HG03175 (cell line): Measurements from ENCODE around the gene MAD2L1BP.
A peak's percentile ranks its signal among the peaks of the same experiment; 100 is the strongest.

Experiments used
- ATAC-seq: cut with Tn5 transposase; IDR thresholded peaks from one replicate; pipeline ENCODE4 v1.9.1; 2021; ENCODE audit warnings: mild to moderate bottlenecking, moderate library complexity; ENCODE audit not compliant: unreplicated experiment

The MAD2L1BP gene

DNA sequence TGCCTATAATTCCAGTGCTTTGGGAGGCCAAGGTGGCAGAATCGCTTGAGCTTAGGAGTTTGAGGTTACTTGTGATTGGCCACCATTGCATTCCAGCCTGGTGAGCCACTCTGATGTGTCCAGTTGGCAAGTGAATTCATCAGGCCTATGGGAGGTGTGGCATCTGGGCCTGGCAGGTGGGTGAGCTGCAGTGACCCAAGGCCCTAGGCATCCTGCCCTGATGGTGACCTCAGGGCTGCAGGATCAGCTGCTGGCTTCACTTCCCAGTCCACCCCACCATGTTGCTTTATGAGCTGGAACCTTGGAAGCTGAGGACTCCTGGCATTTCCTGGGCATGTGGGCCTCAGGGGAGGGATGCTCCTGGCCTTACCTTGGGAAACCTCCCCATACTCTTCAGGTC lies 29.7 kb downstream of the MAD2L1BP start:
- no peak for ATAC-seq

DNA sequence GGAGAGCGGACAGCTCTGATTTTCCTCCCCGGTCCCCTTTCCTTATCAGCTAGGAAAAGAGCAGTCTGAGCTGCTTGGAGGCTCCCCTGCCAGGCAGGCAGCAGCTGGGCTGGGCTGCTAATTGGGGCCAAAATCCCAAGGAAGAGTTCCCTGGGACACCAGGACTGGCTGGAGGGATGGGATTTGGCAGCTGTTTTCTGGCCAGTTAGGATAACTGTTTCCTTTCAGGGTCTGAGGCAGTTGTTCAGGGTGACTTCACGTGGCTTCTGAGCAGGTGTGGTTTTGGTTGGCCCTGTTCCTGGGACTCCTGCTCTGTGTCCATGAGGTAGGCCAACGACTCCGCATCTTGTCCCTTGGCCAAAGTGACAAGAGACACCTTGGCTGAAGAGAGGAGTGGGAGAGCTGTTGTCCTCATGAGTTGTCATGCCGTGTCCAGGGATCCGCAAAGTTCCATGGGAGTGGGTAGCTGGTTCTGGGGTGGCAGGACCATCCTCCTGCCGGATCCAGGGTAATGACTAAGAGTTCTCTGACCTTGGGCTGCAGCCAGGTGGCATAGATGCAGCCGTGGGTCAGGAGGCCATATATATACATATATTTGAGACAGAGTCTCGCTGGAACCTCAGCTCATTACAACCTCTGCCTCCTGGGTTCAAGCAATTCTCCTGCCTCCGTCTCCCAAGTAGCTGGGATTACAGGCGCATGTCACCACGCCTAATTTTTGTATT lies 30.7 kb downstream of the MAD2L1BP start:
- ATAC-seq, result no peak

DNA sequence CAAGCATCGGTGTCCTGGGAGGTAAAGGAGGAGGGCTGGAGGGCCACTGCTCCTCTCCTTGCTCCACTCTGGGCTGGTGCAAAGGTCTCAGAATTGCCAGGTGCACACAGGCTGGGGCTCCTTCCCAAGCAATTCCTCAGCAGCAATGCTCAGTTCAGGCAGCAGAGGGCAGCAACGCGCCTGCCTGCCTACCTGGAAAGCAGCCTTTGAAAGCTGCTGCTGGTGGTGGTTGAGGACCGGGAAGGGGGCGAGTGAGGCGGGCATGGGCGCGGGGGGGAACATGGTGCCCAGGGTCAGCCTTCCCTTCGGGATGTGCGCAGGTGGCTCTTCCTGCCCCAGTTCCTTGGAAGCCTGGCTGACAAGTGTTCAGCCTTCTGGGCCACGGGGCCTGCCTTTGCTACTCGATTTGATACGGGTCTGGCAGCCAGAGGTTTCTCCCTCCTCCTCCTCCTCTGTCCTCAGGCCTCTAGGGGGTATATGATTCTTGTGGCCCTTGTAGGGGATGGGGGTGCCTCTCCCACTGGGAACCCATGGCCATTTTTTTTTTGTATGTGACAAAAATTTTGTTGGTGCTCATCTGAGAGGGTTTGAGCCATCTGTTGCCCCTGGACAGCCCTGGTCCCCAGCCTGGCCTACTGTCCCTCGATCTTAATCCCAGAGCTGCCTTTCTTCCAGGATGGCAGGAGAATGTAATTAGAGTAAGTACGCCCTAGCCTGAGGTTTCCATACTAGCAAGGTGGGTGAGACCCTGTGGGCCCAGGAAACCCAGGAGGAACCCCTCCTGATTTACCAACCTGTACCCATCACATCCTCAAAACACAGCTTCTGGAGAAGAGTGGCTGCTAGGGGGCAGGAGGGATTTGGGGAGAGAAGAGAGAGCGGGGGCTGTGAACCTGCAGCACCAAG lies 31.9 kb downstream of the MAD2L1BP start:
- peak; percentile 37 for ATAC-seq

GRCh38 chr6:43668151-43669028 lies 32.8 kb downstream of the MAD2L1BP start:
- peak; percentile 55 for ATAC-seq

DNA sequence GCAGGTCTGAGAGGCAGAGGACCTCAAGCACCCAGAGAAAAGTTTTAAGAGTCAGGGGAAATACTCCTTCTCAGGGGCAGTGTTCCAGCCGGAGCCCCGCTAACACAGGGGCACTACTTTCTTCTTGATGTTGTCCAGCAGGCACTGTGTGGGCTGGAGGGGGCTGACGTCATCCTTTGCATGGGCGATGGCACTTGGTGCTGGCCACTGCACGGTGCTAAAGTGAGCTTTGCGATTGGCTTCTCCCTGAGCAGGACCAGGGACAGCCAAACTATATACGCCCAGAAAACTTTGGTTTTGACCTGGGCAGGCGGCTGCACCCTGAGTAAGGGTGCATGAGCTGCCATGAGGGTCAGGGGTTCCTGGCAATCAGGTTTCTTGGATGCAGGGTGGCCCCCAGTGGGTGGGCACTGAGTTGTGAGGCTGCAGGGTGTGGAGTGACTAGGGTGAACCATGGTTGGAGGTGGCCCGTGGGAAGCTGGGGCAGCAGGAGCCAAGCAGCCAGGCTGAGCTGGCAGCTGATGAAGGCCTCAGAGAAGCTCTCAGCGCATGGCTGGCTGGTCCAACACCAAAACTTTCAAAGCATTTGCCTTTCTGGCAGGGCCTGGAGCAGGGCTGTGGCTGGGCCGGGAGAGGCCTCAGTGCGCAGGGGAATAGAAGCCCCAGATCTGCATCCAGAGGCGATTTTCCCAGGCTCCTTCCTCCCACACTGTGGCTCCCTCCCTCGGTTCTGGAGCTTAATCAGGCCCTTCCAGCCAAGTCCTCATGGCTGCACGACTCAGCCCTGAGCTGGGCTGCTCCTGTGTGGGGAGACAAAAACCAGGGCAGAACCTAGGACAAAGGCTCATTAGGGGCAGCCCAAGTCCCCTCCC lies 33.6 kb downstream of the MAD2L1BP start:
- ATAC-seq, result no peak

DNA sequence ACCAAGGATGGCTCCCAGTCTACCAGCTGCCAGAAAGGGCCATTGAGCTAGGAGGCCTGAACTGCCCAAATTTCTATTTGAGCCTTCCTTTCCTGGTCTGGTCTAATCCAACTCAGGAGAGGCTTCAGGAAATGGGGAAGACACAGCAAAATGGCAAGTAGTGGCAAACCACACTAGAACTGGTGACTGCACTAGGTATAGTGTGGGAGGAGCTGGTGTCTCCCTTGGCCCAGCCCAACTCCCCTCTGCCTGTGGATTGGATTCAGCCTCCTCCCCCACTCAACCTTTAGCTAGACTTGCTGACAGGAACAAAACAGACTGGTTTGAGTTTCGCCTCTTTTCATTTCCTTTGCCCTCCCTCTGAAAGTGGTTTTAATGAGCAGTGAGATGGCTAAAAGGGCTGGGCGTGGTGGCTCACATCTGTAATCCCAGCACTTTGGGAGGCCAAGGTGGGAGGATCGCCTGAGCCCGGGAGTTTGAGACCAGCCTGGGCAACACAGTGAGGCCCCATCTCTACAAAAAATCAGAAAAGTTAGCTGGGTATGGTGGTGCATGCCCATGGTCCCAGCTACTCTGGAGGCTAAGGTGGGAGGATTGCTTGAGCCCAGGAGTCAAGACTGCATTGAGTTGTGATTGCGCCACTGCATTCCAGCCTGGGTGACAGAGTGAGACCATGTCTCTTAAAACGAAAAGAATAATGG lies 34.4 kb downstream of the MAD2L1BP start:
- ATAC-seq, result no peak

DNA sequence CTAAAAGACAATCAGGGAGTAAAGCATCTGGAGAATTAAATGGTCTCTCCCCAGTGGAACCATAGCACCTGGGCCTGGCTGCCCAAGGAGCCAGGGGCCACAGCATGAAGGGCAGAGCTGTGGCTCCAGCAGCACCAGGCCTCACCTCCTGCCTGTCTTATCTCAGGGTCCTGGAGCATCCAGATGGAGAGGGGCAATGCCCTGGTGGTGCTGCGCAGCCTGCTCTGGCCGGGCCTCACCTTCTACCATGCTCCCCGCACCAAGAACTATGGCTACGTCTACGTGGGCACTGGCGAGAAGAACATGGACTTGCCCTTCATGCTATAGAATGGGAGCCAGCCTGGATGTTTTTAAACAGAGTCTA lies 35.0 kb downstream of the MAD2L1BP start:
- ATAC-seq, result no peak

- ATAC-seq, result no peak
Observed at GRCh38 chr6:43671011-43671800, 35.6 kb downstream of the MAD2L1BP start.

GRCh38 chr6:43671801-43672690 lies 36.4 kb downstream of the MAD2L1BP start:
- no peak for ATAC-seq

- ATAC-seq, result no peak
Observed at GRCh38 chr6:43673444-43674084, 37.9 kb downstream of the MAD2L1BP start.

DNA sequence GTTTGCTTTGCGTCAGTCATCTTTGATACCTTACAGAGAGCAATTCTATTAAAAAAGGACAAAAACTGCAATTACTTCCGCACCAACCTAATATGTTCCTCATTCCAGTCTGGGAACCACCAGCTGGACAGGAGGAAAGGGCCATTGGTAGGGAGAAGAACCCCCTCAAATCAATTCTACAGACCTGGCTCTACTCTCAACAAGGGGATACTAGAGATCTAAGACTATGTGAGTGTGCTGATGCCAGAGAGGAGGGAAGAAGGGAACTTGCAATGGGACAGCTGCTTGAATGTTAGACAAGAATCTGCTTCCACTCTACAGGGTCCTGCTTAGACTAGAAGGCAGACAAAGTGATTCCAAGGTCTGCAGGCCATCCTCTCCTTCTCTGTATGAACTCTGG lies 38.7 kb downstream of the MAD2L1BP start:
- ATAC-seq, result no peak

DNA sequence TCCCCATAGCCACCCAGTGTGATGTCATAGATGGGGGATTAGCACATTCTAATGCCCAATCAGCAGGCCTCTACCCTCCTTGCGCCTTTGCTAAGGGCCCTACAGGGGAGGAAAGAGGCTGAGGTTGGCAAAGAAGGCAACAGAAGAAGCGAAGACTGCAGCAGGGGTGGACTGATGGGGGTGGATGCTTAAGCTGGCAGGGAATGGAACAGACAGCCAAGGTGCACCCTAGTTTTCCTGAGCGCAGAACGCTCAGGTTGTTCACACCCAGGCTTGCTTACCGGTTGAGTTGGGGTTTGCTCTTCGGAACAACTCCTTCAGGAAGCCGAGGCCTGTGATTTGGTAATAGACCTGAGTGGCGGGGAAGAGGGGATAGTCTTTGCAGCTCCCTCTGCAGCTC lies 39.3 kb downstream of the MAD2L1BP start:
- ATAC-seq, result no peak

DNA sequence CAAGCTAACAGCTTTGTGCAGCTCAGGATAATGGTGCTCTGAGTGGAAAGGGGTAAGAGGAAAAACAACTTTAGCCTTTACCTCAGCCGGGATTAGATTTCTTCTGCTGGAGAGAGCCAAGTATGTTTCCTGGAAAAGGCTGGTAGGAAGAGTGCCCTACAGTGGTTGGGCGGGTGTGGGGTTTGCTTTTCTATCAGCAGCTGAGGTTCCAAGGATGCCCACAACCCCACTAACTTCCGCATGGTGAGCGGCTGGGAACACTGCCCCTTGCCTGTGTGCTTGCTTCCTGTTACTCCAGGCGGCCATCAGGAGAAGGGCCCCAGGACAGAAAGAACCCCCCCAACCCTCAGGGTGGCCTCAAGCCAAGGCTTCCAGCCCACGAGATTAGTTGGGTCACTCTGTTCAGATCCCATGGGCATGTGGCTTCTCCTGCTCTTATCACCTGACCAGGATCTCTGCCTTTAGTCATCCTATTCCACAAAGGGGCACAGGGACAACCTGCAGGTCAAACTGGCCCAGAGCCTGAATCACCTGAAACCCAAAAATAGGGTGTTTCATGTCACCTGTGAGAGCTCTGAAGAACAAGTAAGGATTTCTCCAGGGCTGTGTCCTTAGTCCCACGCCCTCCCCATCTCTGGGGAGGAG lies 41.4 kb downstream of the MAD2L1BP start:
- ATAC-seq, result no peak

GRCh38 chr6:43677759-43678158 lies 42.1 kb downstream of the MAD2L1BP start:
- no peak for ATAC-seq

DNA sequence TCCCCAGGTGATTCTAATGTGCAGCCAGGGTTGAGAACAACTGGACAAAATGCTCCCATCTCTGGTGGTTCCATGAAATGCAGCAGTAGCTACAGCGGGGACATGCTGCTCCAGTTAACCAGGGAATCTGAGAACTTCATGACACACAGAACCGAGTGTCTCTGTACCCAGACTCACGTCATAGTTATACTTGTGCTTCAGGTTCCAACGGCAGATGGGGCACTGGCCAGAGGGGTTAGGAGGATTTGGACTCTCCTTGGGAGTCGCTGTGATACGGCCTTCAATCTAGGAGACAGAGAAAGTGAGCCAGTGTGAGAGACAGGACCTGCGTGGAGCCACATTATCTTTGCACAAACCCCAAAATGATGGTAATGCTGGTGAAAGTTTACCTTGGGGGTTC lies 42.7 kb downstream of the MAD2L1BP start:
- no peak for ATAC-seq

DNA sequence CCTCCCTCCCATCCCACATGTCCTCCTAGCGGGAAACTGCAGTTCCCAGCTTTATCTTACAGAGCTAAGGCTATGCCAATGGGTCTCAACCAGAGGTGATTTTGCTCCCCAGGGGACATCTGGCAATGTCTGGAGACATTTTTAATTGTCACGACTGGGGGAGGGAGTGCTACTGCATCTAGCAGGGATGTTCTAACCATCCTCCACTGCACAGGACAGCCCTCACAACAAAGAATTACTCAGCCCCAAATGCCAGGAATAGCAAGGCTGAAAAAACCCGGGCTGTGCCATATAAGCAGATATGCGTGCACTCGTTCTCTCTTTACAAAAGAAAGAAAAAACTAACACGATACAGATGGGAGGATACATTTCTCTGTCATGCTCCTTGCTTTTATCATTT lies 43.4 kb downstream of the MAD2L1BP start:
- no peak for ATAC-seq
